ENCODE results near the gene NANP. TPM values are rescaled to one million over a fixed set of nuclear protein-coding genes. Genes with fewer than 3 reads are reported as not detected.

The NANP gene
- total and polyA plus RNA-seq, 2 of the 13 experiments (the other 11 are each of a cell fraction or from before 2014, with no cell fraction given) = 8.9 to 21.5 TPM

GRCh38 chr20:25623736-25624499 lies at the start of gene NANP (continued):
- TF ChIP-seq DMTF1 (CRISPR knock-in tag; IDR thresholded peaks at IDR 0.05) = no peak; the same call in 1 of the 2 replicates
- TF ChIP-seq RFXAP (CRISPR knock-in tag; IDR thresholded peaks at IDR 0.05; ENCODE audit: borderline replicate concordance) = peak; percentile 90
- TF ChIP-seq FIP1L1 (IDR thresholded peaks at IDR 0.05; ENCODE audit: borderline replicate concordance, insufficient read depth, low read depth, low read length) = no peak
- no peak for TF ChIP-seq TCF12 (IDR thresholded peaks at IDR 0.05)
- TF ChIP-seq TCF12 (CRISPR knock-in tag; IDR thresholded peaks at IDR 0.05) = peak; percentile 20
- TF ChIP-seq NFE2L2 (IDR thresholded peaks at IDR 0.05; ENCODE audit: low read length) = no peak
- TF ChIP-seq, protein P1, sequence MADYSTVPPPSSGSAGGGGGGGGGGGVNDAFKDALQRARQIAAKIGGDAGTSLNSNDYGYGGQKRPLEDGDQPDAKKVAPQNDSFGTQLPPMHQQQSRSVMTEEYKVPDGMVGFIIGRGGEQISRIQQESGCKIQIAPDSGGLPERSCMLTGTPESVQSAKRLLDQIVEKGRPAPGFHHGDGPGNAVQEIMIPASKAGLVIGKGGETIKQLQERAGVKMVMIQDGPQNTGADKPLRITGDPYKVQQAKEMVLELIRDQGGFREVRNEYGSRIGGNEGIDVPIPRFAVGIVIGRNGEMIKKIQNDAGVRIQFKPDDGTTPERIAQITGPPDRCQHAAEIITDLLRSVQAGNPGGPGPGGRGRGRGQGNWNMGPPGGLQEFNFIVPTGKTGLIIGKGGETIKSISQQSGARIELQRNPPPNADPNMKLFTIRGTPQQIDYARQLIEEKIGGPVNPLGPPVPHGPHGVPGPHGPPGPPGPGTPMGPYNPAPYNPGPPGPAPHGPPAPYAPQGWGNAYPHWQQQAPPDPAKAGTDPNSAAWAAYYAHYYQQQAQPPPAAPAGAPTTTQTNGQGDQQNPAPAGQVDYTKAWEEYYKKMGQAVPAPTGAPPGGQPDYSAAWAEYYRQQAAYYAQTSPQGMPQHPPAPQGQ (CRISPR knock-in tag; IDR thresholded peaks at IDR 0.05; ENCODE audit: borderline replicate concordance) = peak; percentile 87; the same call in 1 of the 2 replicates
- TF ChIP-seq, protein P2, sequence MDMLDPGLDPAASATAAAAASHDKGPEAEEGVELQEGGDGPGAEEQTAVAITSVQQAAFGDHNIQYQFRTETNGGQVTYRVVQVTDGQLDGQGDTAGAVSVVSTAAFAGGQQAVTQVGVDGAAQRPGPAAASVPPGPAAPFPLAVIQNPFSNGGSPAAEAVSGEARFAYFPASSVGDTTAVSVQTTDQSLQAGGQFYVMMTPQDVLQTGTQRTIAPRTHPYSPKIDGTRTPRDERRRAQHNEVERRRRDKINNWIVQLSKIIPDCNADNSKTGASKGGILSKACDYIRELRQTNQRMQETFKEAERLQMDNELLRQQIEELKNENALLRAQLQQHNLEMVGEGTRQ (IDR thresholded peaks at IDR 0.05; ENCODE audit: low read depth, low read length) = no peak
- TF ChIP-seq, protein P2 (CRISPR knock-in tag; IDR thresholded peaks at IDR 0.05; ENCODE audit: borderline replicate concordance) = peak; percentile 78
- peak; percentile 95 for TF ChIP-seq ZNF556 (CRISPR knock-in tag; IDR thresholded peaks at IDR 0.05; ENCODE audit: borderline replicate concordance)
- TF ChIP-seq YEATS4 (CRISPR knock-in tag; IDR thresholded peaks at IDR 0.05; ENCODE audit: borderline replicate concordance) = peak; percentile 93
- peak; percentile 99 for TF ChIP-seq ZNF816 (CRISPR knock-in tag; IDR thresholded peaks at IDR 0.05; ENCODE audit: borderline replicate concordance)
- no peak for TF ChIP-seq HDAC6 (IDR thresholded peaks at IDR 0.05; ENCODE audit: low read depth, low read length)
- TF ChIP-seq, protein P3, sequence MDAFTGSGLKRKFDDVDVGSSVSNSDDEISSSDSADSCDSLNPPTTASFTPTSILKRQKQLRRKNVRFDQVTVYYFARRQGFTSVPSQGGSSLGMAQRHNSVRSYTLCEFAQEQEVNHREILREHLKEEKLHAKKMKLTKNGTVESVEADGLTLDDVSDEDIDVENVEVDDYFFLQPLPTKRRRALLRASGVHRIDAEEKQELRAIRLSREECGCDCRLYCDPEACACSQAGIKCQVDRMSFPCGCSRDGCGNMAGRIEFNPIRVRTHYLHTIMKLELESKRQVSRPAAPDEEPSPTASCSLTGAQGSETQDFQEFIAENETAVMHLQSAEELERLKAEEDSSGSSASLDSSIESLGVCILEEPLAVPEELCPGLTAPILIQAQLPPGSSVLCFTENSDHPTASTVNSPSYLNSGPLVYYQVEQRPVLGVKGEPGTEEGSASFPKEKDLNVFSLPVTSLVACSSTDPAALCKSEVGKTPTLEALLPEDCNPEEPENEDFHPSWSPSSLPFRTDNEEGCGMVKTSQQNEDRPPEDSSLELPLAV (CRISPR knock-in tag; conservative IDR thresholded peaks at IDR 0.05; ENCODE audit: low read depth) = 0 out of 2 replicates have a peak, but pooled peaks have one; percentile 61
- TF ChIP-seq, protein P4, sequence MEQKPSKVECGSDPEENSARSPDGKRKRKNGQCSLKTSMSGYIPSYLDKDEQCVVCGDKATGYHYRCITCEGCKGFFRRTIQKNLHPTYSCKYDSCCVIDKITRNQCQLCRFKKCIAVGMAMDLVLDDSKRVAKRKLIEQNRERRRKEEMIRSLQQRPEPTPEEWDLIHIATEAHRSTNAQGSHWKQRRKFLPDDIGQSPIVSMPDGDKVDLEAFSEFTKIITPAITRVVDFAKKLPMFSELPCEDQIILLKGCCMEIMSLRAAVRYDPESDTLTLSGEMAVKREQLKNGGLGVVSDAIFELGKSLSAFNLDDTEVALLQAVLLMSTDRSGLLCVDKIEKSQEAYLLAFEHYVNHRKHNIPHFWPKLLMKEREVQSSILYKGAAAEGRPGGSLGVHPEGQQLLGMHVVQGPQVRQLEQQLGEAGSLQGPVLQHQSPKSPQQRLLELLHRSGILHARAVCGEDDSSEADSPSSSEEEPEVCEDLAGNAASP (CRISPR knock-in tag; IDR thresholded peaks at IDR 0.05; ENCODE audit: borderline replicate concordance) = peak; percentile 91
- TF ChIP-seq, protein P5, sequence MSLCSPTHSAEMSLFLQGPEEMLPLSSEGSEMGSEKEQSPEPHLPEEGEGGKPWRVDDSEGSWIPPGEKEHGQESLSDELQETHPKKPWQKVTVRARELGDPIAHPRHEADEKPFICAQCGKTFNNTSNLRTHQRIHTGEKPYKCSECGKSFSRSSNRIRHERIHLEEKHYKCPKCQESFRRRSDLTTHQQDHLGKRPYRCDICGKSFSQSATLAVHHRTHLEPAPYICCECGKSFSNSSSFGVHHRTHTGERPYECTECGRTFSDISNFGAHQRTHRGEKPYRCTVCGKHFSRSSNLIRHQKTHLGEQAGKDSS (CRISPR knock-in tag; IDR thresholded peaks at IDR 0.05; ENCODE audit: borderline replicate concordance, low read depth) = peak; percentile 94

Data from HepG2 (cell line).